GDM1 (cell line): ENCODE data around the gene CTXN1.
A peak's percentile ranks its signal among the peaks of the same experiment; 100 is the strongest.
"Not testable (repeated sequence)": the region's sequence is repeated elsewhere in the genome, so short reads cannot be mapped to it uniquely, and the experiment has no call there.

ENCODE experiments used
- DNase-seq: peaks from one replicate; lab custom pipeline; 2025; lab: John Stamatoyannopoulos, UW

CTXN1 gene

DNA sequence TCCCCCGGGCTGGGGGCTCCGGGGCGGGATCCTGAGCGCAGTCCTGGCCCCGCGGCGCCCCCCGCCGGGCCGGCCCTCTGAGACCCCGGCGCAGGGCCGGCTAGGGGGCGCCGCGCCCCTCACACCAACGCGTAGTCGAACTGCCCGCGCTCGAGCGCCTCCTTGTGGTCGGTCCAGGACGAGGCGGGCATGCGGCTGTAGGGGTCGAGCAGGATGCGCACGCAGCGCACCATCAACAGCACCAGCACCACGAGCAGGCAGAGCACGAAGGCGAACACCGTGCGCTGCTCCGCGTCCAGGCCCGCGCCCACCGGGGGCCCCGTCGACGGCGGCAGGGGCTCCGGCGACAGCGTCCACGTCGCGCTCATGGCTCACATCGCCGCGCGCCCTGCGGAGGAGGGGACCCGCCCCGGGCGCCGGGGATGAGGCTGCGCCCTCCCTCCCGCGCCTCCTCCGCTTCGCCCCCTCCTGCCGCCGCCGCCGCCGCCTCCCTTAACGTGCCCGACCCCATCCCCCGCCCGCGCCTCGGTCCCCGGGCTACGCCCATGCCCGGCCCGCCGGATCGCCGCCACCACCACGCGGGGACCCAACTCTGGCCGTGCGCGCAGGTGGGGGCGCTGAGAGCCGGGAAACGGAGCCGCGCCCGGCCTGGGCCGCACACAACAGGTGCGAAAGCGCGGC is 624 bp downstream of the CTXN1 start:
- DNase-seq, result peak; percentile 51

DNA sequence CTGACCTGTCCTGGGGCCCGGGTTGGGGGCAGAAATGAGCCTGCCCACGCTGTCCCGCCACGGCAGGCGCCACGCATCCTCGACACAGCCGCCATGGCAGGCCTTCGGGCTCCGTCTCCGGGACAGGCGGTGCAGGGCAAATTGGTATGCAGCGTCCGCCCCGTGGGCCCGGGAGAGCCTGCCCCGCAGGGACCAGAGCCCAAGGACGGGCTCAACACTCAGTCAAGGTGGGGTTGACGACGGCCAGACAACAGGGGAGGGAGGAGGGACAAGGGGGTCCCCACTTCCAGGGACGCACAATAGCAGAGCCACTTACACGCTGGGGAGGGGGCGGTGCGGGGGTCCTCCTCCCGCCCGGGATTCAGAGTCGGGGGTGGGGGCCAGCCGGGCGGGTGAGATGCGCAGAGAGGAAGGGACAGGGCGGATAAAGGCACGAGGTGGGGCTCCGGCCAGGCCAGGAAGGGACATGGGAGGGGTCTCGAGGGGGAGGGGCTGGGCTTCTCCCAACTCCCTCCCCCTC is 1.2 kb downstream of the CTXN1 start:
- no peak for DNase-seq

DNA sequence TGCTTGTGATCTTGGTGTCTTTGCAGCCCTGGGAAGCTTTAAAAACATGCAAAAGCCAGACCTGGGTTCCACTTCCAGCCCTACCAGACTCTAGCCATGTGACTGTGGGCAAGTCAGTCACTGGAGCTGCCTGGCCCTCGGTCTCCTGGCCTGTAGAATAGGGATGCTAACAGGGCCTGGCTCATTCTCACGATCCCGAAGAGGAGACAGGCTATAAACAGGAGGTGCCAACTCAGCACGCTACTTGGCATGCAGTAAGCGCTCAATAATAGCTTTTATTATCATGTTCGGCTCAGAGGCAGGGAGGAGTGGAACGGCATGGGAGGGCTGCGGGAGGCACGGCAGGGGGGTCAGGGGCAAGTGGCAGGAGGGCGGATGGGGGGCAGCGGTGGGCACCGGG is 1.7 kb downstream of the CTXN1 start:
- no peak for DNase-seq

DNA sequence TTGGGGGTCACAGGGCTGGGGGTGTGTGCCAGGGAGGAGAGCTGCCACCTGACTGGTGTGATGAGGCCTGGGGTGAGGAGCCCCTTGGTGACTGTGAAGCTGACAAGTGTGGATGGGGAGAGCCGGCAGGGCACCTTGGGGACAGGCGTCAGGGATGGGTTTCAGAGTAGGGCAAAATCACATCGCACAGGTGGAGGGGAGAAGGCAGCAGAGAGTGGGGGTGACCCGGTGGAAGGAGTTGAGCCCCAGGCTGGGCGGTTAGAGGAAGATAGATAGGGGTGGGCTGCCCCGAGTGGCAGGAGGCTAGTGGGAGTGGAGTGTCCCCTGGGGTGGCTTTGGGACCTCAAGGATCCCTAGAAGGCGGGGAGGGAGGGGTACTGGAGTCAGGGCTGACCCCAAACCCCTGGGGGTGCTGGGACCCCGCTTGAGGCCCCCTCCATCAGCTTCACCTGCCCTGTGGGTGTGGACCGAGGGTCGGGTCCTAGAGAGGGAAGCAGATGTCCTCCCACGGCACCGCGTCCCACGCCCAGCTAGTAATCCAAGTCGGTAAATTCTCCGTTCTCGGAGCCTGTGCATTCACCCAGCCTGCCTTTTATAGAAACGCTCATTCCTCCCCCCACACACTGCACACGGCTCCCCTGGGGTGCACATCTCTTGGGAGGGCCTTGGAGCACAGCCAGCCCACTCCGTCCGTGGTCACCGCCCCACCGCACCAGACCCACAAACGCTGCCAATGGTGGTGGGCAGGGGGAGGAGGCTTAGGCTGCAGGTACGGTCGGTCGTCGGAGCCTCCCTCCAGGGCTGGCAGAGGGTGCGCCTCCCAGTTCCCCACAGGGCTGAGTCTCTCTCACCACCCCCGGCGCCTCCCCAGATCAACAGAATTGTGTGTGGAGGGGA is 2.4 kb downstream of the CTXN1 start:
- no peak for DNase-seq

DNA sequence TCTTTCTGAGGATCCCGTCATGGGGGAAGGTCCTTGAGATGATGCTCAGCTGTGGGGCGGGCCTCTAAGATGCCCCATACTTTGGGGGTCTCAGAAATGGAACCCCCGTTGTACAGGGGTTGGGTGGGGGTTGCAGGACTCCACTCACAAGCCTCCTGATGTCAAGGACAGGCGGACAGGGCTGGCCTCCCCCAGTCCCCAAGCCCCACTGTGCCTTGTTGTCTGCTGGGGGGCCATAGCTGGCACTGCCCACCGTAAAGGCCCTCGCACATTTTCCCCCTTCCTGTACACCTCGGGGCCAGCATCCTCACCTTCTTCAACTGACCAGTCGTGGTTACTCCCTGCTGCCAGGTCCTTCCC is 3.1 kb downstream of the CTXN1 start:
- no peak for DNase-seq

DNA sequence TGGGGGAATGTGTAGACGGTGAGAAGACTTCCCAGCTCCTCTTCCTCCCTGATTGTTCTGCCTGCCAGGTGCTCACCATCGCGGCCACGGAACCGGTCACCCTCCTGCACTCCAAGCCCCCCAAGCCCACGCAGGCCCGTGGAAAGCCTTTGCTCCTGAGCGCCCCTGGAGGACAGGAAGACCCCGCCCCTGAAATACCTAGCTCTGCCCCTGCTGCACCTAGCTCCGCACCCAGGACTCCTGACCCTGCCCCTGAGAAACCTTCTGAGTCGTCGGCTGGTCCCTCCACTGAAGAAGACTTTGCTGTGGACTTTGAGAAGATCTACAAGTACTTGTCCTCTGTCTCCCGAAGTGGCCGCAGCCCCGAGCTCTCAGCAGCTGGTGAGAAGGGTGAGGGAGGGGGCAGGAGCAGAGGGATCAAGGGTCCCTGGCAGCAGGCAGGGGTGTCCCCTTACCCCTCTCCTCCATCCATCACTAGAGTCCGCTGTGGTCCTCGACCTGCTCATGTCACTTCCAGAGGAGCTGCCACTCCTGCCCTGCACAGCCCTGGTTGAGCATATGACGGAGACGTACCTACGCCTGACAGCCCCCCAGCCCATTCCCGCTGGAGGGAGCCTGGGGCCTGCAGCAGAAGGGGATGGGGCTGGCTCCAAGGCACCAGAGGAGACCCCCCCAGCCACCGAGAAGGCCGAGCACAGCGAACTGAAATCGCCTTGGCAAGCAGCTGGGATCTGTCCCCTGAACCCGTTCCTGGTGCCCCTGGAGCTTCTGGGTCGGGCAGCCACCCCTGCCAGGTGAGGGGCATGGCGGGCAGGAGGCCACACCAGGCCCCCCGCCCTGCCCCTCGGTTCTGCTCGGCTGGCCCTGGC is 3.7 kb downstream of the CTXN1 start:
- no peak for DNase-seq

DNA sequence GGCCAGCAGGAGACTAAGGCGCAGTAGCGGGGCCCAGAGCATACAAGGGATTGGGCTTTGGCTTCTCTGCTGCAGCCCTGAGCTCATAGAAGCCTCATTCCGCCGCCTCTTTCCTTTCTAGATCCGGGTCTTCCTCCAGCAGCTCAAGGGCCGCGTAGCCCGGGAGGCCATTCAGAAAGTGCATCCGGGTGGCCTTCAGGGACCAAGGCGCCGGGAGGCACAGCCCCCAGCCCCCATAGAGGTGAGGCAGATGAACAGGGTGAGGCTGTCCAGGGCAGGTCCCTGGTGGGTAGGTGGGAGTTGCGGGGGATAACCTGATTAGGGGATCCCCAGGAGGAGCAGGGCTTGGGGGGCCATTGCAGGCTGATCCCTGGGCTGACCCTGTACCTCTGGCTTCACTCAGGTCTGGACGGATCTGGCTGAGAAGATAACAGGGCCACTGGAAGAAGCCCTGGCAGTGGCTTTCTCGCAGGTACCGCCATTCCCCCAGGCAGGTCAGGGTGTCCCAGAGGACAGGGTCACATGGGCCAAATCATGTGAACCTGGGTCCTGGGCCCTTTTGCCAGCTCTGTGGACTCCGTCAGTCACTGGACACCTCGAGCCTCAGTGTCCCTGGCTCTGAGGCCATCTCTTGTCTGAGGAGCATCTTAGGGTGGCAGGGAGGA is 4.5 kb downstream of the CTXN1 start:
- no peak for DNase-seq

DNA sequence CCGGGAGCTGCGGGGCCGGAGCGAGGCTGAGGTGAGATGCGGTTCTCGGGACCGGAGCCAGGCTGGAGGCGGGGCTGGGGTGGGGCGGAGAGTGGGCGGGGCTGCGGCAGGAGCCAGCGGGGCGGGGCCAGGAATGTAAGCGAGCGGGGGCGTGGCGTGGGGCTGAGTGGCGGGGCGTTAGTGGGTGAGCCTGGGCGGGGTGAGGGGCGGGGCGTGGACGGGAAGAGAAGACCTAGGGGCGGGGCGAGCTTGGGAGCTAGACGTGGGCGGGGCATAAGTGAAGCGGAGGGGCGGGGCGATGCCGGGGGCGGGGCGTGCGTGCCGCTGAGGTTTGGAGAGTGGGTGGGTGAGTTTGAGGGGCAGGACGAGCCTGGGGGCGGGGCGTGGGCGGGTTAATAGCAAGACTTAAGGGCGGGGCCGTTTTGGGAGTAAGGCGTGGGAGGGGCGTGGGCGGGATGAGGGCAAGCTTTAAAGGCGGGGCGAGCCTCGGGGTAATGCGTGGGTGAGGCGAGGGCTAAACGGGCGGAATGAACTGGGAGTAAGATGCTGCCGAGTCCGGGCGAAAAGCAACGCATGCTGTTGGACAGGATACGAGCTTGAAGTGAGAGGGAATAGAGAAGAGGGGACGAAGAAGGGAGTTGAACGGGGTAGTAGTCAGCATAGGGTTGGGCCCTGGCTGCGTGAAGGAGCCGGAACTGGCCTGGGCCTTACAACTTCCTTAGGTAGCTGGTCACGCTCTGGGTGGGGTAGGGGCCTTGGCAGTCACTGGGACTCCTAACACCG is 5.2 kb downstream of the CTXN1 start:
- peak; percentile 99 for DNase-seq

DNA sequence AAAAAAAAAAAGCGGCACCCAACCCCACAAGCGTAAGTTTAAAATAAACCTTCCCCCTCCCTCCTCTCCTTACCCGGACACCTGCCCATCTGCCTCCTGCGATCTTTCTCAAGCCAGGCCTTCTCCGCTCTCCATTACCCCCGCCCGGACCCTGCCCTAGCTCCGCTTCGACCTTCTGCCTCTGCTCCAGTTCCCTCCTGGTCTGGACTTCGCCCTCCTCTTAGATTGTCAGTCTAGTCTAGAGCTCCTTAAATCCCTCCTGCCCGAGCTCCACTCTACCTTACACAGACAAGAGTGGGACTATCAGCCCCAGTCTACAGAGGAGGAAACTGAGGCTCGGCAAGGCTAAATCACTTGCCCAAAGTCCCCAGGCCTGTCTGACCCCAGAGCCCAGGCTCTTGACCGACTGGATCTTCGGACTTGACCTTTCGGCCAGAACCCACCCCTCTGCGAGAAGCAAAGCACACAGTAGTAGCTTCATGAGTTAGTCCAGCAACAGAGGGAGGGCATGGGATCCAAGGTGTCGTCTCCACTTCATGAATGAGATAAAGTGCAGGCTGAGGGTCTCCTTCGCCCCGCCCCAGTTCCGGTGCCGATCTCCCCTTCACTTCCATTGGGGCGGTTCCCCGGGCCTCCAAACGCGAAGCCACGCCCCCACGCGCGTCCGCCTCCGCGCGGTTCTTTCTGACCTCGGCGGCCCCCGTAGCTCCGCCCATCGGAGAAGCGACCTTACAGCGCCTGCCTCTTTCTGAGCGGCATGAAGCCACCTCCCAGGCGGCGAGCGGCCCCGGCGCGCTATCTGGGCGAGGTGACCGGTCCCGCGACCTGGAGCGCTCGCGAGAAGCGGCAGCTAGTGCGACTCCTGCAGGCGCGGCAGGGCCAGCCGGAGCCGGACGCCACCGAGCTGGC is 6.1 kb downstream of the CTXN1 start, which contains the start of gene SNAPC2:
SNAPC2 (plus strand) TSS at position 729 of the 909 bp plus-strand sequence; CDS start at position 758, 29 bp downstream.
- DNase-seq, result peak; percentile 91

DNA sequence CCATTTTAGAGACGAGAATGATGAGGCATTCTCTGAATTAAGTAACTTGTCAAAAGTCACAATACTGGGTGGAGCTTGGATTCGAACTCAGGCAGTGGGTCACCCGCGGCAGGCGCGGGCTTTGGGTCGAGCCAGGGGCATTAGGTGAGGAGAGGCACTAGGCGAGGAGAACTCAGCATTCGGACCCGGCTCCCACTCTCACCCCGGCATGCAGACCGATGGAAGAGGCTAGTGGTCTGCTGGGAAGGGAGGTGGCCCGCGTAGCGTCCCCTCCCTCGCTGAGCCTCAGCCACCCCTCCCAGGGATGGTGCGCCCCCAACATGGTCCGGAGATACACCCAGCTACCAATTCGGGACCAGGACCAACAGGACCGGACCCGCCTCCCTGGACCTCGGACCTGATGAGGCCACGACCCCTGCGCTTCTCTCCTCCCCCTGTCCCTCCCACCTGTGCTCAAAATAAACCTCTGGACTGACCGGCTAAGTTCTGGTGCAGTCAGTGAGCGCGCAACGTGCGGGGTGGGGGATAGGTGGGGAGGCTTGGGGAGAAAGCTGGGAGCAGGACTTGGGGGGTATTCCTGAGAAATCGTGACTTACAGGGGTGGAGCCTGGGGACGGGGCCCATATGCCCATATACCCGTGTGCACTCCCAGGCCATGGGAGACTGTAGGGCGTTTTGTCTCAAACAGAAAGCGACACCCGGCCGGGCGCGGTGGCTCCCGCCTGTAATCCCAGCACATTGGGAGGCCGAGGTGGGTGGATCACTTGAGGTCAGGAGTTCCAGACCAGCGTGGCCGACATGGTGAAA is 7.1 kb downstream of the CTXN1 start:
- no peak for DNase-seq

DNA sequence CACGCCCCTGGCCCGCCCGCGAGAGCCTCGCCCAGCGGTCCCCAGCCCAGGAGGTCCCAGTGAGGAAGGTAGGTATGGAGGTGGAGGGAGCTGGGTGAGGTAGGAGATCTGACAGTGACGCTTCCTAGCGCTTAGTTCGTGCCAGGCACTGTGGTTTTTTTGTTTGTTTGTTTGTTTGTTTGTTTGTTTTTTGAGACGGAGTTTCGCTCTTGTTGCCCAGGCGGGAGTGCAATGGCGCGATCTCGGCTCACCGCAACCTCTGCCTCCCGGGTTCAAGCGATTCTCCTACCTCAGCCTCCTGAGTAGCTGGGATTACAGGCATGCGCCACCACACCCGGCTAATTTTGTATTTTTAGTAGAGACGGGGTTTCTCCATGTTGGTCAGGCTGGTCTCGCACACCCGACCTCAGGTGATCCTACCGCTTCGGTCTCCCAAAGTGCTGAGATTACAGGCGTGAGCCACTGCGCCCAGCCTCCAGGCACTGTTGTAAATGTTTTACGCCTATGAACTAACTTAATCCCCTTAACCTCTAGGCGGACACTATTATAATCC is 7.8 kb downstream of the CTXN1 start:
- DNase-seq, result not testable (repeated sequence)

DNA sequence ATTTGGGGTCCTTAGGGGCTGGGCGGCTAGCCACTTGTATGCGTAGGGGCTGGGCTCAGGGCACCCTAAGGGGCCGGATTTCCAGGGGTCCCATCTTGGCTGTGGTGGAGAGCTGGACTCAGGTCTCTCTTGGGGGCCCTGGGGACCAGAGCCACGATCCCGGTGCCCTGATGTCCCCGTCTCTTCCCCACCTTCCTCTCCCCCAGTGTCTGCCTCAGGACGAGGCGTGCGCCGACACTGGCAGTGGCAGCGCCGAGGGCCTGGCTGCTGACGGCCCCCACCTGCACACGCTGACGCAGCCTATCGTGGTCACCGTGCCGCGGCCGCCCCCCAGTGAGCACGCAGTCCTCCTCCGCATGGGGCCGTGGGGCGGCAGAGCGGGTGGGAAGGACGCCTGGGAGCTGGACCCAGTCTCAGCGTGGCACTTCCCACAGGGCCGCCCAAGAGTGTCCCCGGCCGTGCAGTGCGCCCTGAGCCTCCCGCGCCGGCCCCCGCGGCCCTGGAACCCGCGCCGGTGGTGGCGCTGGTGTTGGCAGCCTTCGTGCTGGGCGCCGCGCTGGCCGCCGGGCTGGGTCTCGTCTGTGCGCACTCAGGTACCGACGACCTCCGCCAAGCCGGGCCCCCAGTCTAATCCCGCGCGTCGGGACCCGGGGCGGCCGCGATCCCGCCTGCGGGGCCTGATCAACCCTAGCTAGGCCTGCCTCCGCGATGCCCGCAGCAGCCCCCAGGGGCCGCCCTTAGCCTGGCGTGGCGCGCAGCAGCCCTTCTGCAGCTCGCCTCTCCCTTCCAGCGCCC is 8.5 kb downstream of the CTXN1 start:
- DNase-seq, result no peak

DNA sequence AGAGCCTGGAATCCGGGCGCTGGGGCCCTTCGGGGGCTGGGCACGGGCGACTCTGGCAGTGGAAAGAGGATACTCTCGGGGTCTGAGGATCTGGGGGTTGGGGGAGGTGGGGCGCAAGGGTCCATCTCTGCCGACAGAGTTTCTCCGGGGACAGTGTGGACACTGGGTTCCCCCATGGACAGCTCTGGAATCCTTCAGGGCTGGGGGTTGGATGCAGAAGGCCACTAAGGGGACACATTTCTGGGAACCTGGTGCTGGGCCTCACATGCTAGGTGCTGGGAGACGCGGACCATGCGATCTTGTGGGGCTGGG is 9.0 kb downstream of the CTXN1 start:
- DNase-seq, result no peak

DNA sequence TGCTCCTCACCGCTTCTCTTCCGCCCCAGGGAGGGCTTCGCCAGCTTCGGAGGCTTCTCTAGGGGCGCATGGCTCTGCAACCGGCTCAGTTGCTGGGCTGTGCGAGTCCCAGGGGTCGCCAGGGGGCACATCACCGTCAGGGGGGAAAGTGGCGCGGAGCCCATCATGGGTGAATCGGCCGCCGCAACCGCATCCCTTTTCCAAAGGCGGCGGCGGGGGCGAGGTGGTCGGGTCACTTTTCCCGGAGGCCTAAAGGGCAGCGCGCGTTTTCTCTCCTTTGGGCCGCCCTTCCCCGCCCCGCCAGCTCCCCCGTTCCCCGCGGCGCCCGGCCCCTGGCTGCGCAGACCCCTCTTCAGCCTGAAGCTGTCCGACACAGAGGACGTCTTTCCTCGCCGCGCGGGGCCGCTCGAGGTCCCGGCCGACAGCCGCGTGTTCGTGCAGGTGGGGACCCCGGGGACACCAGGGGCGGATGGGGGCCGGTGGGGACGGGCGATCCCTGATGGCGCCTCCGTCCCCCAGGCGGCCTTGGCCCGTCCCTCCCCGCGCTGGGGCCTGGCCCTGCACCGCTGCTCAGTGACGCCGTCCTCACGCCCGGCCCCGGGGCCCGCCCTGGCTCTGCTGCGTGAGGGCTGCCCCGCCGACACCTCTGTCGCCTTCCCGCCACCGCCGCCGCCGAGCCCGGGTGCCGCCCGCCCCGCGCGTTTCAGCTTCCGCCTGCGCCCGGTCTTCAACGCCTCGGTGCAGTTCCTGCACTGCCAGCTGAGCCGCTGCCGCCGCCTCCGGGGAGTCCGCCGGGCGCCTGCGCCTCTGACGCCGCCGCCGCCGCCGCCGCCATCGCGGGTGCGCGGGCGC is 9.6 kb downstream of the CTXN1 start:
- no peak for DNase-seq

DNA sequence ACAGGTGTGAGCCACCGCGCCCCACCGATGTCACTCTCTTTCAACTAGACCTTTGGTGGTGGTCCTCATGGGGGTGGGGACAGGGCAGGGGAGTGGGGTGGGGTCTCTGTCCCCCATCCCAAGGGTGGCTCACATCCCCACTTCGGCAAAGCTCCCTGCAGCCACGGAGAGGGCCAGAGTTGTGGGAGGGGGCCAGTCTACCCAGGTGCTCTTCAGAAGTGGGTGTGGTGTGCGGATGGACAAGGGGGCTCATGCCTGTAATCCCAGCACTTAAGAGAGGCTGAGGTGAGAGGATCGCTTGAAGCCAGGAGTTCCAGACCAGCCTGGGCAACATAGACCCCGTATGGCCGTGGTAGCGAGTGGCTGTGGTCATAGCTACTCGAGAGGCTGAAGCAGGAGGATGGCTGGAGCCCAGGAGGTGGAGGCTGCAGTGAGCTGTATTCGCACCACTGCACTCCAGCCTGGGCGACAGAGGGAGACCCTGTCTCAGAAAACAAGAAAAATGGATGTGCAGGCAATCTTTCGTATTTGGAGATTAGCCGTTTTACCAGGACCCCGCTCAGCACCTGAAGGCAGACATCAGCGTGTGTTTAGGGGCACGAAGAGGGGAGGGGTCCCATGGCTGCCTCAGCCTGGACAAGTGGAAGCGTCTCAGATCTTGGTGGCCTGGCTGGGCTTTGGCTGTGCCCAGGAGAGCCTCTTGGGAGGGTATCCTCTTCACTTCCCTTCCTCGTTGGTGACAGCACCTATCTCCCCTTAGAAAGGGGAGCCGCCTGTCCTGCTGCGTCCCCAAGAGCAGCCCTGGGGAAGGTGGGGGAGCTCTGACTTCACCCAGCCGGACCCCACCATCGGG is 10.5 kb downstream of the CTXN1 start:
- DNase-seq, result no peak

DNA sequence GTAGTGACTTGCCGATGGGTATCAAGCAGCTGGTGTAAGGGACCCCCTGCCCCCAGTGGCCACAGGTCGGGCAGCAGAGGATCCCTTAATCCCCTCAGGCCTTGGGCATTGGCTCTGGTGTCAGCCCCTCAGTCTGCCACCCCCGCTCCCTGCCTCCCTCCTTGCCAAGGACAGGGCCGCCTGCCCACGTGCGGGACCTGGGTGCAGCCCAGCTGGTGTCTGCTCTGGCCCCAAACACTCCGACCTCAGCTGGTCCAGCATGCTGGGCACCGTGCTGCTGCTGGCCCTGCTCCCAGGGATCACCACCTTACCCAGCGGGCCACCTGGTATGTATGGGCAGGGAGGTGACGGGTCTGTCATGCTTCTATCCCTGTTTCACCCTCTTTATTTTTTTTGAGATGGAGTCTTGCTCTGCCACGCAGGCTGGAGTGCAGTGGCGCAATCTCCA is 11.3 kb downstream of the CTXN1 start, which contains the start of gene TGFBR3L:
TGFBR3L (plus strand) TSS at position 233 of the 448 bp plus-strand sequence.
- no peak for DNase-seq
